Testis (tissue), 3 donors: Measurements from ENCODE around the gene PAK5. TPM values are rescaled to one million over a fixed set of nuclear protein-coding genes. Genes with fewer than 3 reads are reported as not detected.

Experiments used
- DNase-seq: peaks from one replicate; pipeline ENCODE4 v3.0.0-alpha.2; 2019
- H3K27ac ChIP-seq, 2 donors: fragments of 200-600 bp; sonication (generic); one replicate each; pipeline ENCODE4 v1.5.1; 2019
- H3K27me3 ChIP-seq: fragments of 200-600 bp; sonication (generic); one replicate; pipeline ENCODE4 v1.5.1; 2019
- H3K36me3 ChIP-seq: fragments of 200-600 bp; sonication (generic); one replicate; pipeline ENCODE4 v1.5.1; 2017; ENCODE audit warnings: low read depth; ENCODE audit errors: missing control alignments
- H3K4me1 ChIP-seq: fragments of 200-600 bp; sonication (generic); one replicate; pipeline ENCODE4 v1.5.1; 2019
- H3K4me3 ChIP-seq, 2 donors: fragments of 200-600 bp; sonication (generic); one replicate each; pipeline ENCODE4 v1.5.1; 2017 to 2019
- H3K9me3 ChIP-seq: fragments of 200-600 bp; sonication (generic); one replicate; pipeline ENCODE4 v1.5.1; 2017
- POLR2A ChIP-seq: fragments of 450-650 bp; IDR thresholded peaks from one replicate; pipeline ENCODE4 v1.6.1; 2017; ENCODE audit warnings: antibody characterized with exemption, mild to moderate bottlenecking, moderate library complexity
- WGBS, 2 donors: methylation state at CpG; one replicate each; pipeline ENCODE4 v1.1.5; 2018; 5-methylcytosine and 5-hydroxymethylcytosine counted together
- intact Hi-C: fragments of 100-400 bp; cut with DNase I; formaldehyde crosslinking; loops from one replicate; pipeline ENCODE4 v1.15.1; 2023; ENCODE audit warnings: low total_unique reads
- polyA plus RNA-seq: library from polyadenylated mRNA; stranded (reverse); fragments of 350-450 nt; fragmentation: Illumina TruSeq; extraction: RNeasy Lipid Tissue Mini Kit (QIAGEN cat#74804); gene quantifications from one replicate; pipeline ENCODE4 v1.2.3, GENCODE V29; 2014; ENCODE audit warnings: low read depth, low replicate concordance; ENCODE audit not compliant: insufficient read depth
- total RNA-seq, 2 donors: library from RNA; depleted of rRNA; stranded (reverse); fragments of >200 nt; gene quantifications; one replicate each; pipeline ENCODE4 v1.2.3, GENCODE V29; 2016
- TF ChIP-seq, protein P1 (sequence below), 3 experiments: fragments of 450-650 bp in 2 of 3; fragments of 200-600 bp in 1 of 3; sonication (generic) in 1 of 3; IDR thresholded peaks; one replicate each; pipeline ENCODE4 v1.5.1; 2016 to 2019; ENCODE audit warnings: antibody characterized with exemption in 3 of 3, mild to moderate bottlenecking in 2 of 3, moderate library complexity in 1 of 3

The PAK5 gene
- total and polyA plus RNA-seq, 3 donors from 2014 or later = 0.21 to 0.87 (median 0.31) TPM

DNA sequence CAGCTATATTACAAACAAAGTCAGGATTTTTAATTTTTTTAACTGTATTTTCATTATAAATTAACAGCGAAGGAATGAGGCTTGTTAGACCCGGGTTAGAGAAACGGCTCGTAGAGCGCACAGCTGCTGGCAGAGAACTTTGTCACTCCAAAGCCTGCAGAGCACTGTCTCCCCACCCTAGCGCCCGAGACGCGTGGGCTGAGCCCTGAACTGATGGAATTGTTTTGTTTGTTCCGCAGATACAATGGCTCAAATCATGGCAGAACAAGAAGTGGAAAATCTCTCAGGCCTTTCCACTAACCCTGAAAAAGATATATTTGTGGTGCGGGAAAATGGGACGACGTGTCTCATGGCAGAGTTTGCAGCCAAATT is 323.7 kb downstream of the PAK5 start:
- Histone ChIP-seq H3K4me1 (peaks cover 12% of the 10 kb centered on the region), H3K27ac (no peak overlapping the region), H3K9me3 (no peaks in the 10 kb centered on the region), H3K27me3 (no peaks in the 10 kb centered on the region), H3K4me3 (no peak overlapping the region), H3K36me3 (no peaks in the 10 kb centered on the region)
- no peak for TF ChIP-seq POLR2A
- TF ChIP-seq, protein P1, sequence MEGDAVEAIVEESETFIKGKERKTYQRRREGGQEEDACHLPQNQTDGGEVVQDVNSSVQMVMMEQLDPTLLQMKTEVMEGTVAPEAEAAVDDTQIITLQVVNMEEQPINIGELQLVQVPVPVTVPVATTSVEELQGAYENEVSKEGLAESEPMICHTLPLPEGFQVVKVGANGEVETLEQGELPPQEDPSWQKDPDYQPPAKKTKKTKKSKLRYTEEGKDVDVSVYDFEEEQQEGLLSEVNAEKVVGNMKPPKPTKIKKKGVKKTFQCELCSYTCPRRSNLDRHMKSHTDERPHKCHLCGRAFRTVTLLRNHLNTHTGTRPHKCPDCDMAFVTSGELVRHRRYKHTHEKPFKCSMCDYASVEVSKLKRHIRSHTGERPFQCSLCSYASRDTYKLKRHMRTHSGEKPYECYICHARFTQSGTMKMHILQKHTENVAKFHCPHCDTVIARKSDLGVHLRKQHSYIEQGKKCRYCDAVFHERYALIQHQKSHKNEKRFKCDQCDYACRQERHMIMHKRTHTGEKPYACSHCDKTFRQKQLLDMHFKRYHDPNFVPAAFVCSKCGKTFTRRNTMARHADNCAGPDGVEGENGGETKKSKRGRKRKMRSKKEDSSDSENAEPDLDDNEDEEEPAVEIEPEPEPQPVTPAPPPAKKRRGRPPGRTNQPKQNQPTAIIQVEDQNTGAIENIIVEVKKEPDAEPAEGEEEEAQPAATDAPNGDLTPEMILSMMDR (IDR thresholded peaks at IDR 0.05) = no peak
- DNase-seq = no peak
- WGBS, 2 donors = 1 to 4% methylated on average over 13 of the region's 13 CpGs
- intact Hi-C loops = no loop called here

DNA sequence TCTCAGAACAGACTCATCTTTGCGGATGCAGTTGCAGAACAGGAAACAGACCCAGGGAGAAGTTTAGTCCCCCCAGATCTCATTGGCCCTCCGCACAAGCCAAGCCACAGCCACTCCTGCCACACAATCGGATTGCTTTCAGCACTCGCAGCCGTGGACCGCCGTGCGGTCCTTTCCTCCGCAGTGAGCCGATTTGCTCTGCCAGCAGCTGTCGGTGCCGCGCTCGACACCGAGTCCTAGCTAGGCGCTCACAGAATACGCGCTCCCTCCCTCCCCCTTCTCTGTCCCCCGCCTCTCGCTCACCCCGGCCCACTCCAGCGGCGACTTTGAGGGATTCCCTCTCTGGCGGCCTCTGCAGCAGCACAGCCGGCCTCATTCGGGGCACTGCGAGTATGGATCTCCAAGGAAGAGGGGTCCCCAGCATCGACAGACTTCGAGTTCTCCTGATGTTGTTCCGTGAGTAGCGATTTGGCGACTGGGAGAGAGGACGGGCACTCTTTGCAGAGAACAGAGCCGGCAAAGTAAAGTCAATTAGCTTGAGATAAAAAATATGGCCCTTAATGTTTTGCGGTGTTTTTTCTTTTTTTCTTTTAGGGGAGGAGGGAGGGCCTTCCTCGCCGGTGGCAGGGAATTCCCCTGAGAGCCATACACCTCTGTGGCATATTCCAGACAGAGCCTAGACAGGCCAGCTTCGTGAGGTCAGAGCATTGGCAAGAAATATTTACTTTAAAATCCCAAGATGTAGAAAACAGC is 324.2 kb downstream of the PAK5 start, which contains the start of gene LAMP5:
LAMP5 (plus strand) TSS at position 130 of the 753 bp plus-strand sequence; CDS start at position 393, 263 bp downstream.
- 1% methylated on average over 29 to 38 of the region's 38 CpGs for WGBS, 2 donors
- Histone ChIP-seq H3K27me3 (no peaks in the 10 kb centered on the region), H3K4me1 (peaks cover 12% of the 10 kb centered on the region), H3K4me3 (peak within 1 kb of the TSS in 1 of 2 donors; percentile 12), H3K36me3 (no peaks in the 10 kb centered on the region), H3K27ac (no peak within 1 kb of the TSS), H3K9me3 (no peaks in the 10 kb centered on the region)
- intact Hi-C loops = no loop called here
- peak; percentile 49 for DNase-seq
- TF ChIP-seq POLR2A = no peak
- TF ChIP-seq, protein P1 (IDR thresholded peaks at IDR 0.05) = no peak

DNA sequence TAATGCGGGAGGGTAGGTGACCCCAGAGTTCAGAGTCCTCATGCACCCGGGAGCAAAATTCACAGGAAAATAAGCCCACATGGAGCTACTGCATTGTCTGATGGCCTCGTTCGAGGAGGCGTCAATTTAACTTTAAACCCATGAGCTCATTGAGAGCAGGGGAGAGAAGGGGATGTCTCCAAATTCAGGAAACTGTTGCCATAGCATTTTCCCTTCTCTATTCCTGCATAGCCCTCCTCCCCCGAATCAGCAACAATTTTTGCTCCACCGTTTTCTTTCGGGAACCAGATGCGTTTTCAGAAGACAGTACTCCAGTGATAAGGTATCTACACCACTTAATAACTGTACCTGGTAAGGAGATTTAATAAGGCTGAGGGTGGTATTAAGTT is 324.8 kb downstream of the PAK5 start:
- intact Hi-C loops = no loop called here
- TF ChIP-seq, protein P1 (IDR thresholded peaks at IDR 0.05) = no peak
- TF ChIP-seq POLR2A = no peak
- Histone ChIP-seq H3K36me3 (no peaks in the 10 kb centered on the region), H3K27me3 (no peaks in the 10 kb centered on the region), H3K27ac (no peak overlapping the region), H3K4me1 (peaks cover 12% of the 10 kb centered on the region), H3K4me3 (no peak overlapping the region), H3K9me3 (no peaks in the 10 kb centered on the region)
- 3 to 7% methylated on average over 9 of the region's 9 CpGs for WGBS, 2 donors
- DNase-seq = no peak

DNA sequence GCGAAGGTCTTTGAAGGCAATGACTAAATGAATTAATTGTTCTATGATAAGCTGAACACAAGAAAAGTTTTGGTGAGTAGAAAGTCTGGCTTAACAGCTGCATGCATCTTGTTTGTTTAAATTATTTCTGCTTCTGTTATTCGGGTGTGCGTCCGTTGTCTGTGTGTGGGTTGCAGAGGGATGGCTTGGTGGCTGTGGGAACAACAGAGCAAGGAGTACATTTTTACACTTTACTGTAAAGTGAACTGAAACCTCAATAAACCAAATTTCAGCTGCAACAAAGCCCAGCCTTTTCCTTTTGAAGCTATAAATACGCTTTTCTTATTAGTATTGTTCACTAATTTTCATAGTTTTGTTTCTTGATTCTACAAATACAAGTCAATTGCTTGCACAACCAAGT is 328.0 kb downstream of the PAK5 start:
- H3K4me1 ChIP-seq = peaks cover 14% of the 10 kb centered on the region
- H3K27ac ChIP-seq = no peak overlapping the region
- WGBS, 2 donors = 66 to 77% methylated on average over 5 of the region's 5 CpGs
- H3K9me3 ChIP-seq = no peaks in the 10 kb centered on the region
- H3K4me3 ChIP-seq = no peak overlapping the region
- DNase-seq = no peak
- H3K27me3 ChIP-seq = peaks cover 5% of the 10 kb centered on the region
- intact Hi-C loops = no loop called here
- TF ChIP-seq, protein P1 (IDR thresholded peaks at IDR 0.05) = no peak
- TF ChIP-seq POLR2A = no peak
- H3K36me3 ChIP-seq = no peaks in the 10 kb centered on the region

DNA sequence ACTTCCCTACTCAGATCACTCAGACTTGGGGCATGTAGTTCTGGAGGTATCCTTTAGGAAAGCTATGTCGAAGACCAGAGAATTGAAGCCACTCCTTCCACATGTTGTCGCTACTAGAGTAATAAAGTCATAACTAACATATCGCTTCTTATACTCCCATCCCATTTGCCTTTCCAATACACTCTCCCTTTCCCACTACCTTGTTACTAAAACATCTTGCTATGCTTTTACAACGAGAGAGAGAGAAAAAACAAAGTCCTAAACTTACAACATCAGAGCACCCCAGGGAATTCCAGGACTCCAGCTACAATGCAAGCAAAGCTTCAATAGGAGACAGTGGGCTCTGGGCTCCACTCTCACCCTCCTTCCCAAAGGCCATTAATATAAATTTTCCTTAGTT is 329.6 kb downstream of the PAK5 start:
- H3K27me3 ChIP-seq = peaks cover 5% of the 10 kb centered on the region
- no peaks in the 10 kb centered on the region for H3K9me3 ChIP-seq
- intact Hi-C loops = no loop called here
- H3K4me1 ChIP-seq = peaks cover 4% of the 10 kb centered on the region
- H3K4me3 ChIP-seq = no peak overlapping the region
- TF ChIP-seq POLR2A = no peak
- TF ChIP-seq, protein P1 (IDR thresholded peaks at IDR 0.05) = no peak
- no peaks in the 10 kb centered on the region for H3K36me3 ChIP-seq
- H3K27ac ChIP-seq = no peak overlapping the region
- WGBS, 2 donors = 18 to 31% methylated on average over 4 of the region's 4 CpGs
- no peak for DNase-seq
